Glomerular endothelial cell (primary cell): ENCODE measurements around the gene ZNF608. TPM values are rescaled to one million over a fixed set of nuclear protein-coding genes. Genes with fewer than 3 reads are reported as not detected.

Experiments
- DNase-seq: peaks from one replicate; pipeline ENCODE4 v3.0.0-alpha.2; 2011; ENCODE audit warnings: low read depth, low spot score; ENCODE audit errors: extremely low read depth
- total RNA-seq: library from RNA; depleted of rRNA; stranded (reverse); fragments of >200 nt; gene quantifications from 2 replicates; pipeline ENCODE4 v1.2.3, GENCODE V29; 2015

Gene ZNF608
- total RNA-seq, 1 donor from 2014 or later, result 30.9 TPM

- DNase-seq, result no peak
Observed at GRCh38 chr5:124738681-124739633, 7.5 kb downstream of the ZNF608 start.

GRCh38 chr5:124737651-124738050 lies 8.8 kb downstream of the ZNF608 start:
- DNase-seq, result no peak

GRCh38 chr5:124736805-124737188 lies 9.6 kb downstream of the ZNF608 start:
- no peak for DNase-seq

GRCh38 chr5:124736082-124736804 lies 10.2 kb downstream of the ZNF608 start:
- no peak for DNase-seq

- no peak for DNase-seq
Observed at GRCh38 chr5:124735169-124735858, 11.1 kb downstream of the ZNF608 start.

- no peak for DNase-seq
Observed at GRCh38 chr5:124734574-124735168, 11.8 kb downstream of the ZNF608 start.

GRCh38 chr5:124733329-124733650 lies 13.1 kb downstream of the ZNF608 start:
- no peak for DNase-seq

- no peak for DNase-seq
Observed at GRCh38 chr5:124732428-124733328, 13.8 kb downstream of the ZNF608 start.

GRCh38 chr5:124730381-124730780 lies 16.1 kb downstream of the ZNF608 start:
- no peak for DNase-seq

GRCh38 chr5:124729720-124730359 lies 16.6 kb downstream of the ZNF608 start:
- DNase-seq, result no peak

GRCh38 chr5:124728968-124729332 lies 17.5 kb downstream of the ZNF608 start:
- no peak for DNase-seq

GRCh38 chr5:124728331-124728967 lies 18.0 kb downstream of the ZNF608 start:
- DNase-seq, result no peak

- no peak for DNase-seq
Observed at GRCh38 chr5:124726631-124727362, 19.6 kb downstream of the ZNF608 start.

GRCh38 chr5:124725622-124726258 lies 20.7 kb downstream of the ZNF608 start:
- DNase-seq, result no peak

GRCh38 chr5:124725040-124725434 lies 21.4 kb downstream of the ZNF608 start:
- no peak for DNase-seq

GRCh38 chr5:124724357-124725039 lies 21.9 kb downstream of the ZNF608 start:
- DNase-seq, result no peak

- no peak for DNase-seq
Observed at GRCh38 chr5:124721229-124721735, 25.2 kb downstream of the ZNF608 start.
